Measurements from ENCODE around the gene MECR.

MECR gene

GRCh38 chr1:29202053-29202452 lies 28.7 kb downstream of the MECR start:
- TF ChIP-seq CTCF (IDR thresholded peaks at IDR 0.05) = no peak

DNA sequence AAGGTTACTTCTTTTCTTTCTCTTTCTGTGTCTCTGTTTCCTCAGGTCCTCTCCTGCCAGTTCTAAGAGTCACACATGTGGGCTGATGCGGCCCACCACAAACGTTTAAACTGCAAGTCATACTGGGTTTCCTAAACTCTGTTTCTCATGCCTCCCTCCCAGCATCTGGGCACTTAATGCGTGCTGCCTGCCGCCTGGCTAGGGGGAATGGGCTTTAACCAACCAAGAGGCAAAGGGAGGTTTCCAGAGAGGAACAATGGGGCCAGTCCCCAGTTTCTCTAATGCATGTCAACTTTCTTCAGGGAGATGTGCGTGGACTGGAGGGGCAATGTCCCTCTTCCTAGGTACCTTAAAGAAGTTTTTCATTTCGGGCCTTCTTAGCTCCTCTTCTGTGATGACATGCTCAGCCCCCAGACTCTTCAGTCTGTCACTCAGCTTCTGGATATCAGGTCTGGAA lies 29.1 kb downstream of the MECR start:
- TF ChIP-seq CTCF (IDR thresholded peaks at IDR 0.05) = no peak

- no peak for TF ChIP-seq CTCF (IDR thresholded peaks at IDR 0.05)
These were observed 29.7 kb downstream of the MECR start for GRCh38 chr1:29200906-29201594.

DNA sequence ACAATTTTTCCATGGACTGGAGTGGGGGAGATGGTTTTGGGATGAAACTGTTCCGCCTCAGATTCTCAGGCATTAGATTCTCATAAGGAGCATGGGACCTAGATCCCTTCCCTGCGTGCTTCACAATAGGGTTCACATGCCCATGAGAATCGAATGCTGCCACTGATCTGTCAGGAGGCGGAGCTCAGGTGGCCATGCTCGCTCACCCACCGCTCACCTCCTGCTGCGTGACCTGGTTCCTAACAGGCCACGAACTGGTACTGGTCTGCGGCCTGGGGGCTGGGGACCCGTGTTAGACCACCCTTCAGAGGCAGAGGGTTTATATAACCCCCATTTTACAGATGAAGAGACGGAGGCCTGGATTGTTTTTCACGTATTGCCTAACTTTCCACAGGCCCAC lies 32.7 kb downstream of the MECR start:
- no peak for TF ChIP-seq CTCF (IDR thresholded peaks at IDR 0.05)

DNA sequence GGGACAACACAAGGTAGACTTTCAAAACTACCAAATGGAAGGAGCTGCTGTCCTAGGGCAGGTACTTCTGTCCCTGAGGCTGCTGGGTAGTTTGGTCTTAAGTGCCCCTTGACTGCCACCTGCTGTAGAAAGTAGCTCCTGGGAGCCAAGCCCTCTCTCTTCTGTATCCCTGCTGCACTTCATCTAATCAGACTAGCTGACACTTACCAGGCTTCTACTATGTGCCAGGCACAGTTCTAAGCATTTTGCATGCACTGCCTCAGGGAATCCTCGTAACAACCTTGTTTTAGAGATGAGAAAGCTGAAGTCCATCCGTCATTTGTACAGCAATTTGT lies 33.2 kb downstream of the MECR start:
- TF ChIP-seq CTCF (IDR thresholded peaks at IDR 0.05) = peak; percentile 43; the same call in 1 of the 2 replicates

DNA sequence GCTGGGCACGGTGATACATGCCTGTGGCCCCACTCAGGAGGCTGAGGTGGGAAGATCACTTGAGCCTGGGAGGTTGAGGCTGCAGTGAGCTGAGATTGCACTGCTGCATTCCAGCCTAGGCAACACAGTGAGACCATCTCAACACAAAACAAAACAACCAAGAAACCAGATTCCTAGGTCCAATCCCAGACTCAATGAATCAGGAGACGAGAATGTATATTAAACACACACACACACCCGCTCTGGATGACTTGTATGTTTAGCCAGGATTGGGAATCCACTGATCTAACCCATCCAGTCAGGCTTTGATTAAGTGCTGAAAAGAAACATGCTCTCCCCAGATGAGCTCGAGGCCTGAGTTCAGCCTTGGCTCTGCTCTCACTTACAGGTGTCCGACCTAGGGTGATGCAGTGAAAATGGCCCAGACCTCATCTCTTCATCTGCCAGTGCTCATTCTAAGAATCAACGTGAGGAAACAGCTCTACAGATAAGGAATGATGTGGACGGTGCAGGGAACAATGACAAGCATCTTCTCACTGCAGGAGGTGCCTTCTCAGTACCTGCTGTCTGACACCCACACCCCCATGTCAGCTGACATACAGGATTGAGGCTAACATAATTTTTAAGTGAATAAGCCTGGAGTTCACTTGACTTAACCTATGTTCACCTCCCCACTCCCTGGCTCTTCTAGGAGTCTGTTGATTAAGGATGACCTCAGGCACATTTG lies 33.7 kb downstream of the MECR start:
- no peak for TF ChIP-seq CTCF (IDR thresholded peaks at IDR 0.05)

DNA sequence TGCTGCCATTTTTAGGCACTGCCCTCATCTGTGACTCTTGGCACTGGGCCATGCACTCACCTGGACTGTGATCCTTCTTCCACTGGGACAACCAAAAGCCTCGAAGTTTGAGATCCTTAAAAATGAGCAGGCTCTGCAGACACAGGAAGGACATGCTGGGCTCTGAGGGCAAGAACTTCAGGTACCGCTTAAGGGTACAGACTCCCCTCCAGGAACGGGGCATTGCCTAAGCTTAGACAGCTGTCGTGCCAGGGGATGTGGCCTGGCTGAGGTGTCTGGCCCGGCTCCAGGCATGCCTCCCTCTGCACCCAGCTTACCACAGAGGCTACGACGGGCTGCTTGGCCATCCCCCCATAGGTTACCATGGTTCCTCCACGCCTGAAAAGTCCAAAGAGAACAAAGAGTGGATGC lies 34.8 kb downstream of the MECR start:
- no peak for TF ChIP-seq CTCF (IDR thresholded peaks at IDR 0.05)

All from LNCAP (cell line).